Loucy (cell line): ENCODE results near the gene NBAS.

Source experiments
- H2AFZ ChIP-seq: fragments of 200-600 bp; sonication (generic); 2 replicates; pipeline ENCODE4 v1.6.0; 2016; ENCODE audit warnings: antibody characterized with exemption, mild to moderate bottlenecking, low read length, moderate library complexity
- H3F3A ChIP-seq: fragments of 200-600 bp; 2 replicates; pipeline ENCODE4 v1.6.0; 2016; ENCODE audit warnings: antibody characterized with exemption, low read depth, mild to moderate bottlenecking
- H3K27me3 ChIP-seq: fragments of 200-600 bp; sonication (generic); 2 replicates; pipeline ENCODE4 v1.6.1; 2014; ENCODE audit warnings: low read length, mild to moderate bottlenecking; ENCODE audit not compliant: insufficient read depth, poor library complexity, severe bottlenecking
- H3K36me3 ChIP-seq: fragments of 200-600 bp; sonication (generic); 2 replicates; pipeline ENCODE4 v1.6.1; 2016; ENCODE audit warnings: low read length; ENCODE audit not compliant: insufficient read depth
- H3K4me1 ChIP-seq: fragments of 200-600 bp; sonication (generic); 2 replicates; pipeline ENCODE4 v1.5.1; 2014; ENCODE audit warnings: low read length, mild to moderate bottlenecking; ENCODE audit not compliant: insufficient read depth, poor library complexity, severe bottlenecking
- H3K4me2 ChIP-seq: fragments of 200-600 bp; sonication (generic); 2 replicates; pipeline ENCODE4 v1.6.0; 2014; ENCODE audit warnings: antibody characterized with exemption, low read length, low read depth, mild to moderate bottlenecking; ENCODE audit not compliant: poor library complexity, severe bottlenecking
- H3K4me3 ChIP-seq: fragments of 200-600 bp; sonication (generic); 2 replicates; pipeline ENCODE4 v1.5.1; 2014; ENCODE audit warnings: low read length, mild to moderate bottlenecking, mixed read lengths; ENCODE audit not compliant: poor library complexity, severe bottlenecking
- H3K79me2 ChIP-seq: fragments of 200-600 bp; sonication (generic); 2 replicates; pipeline ENCODE4 v1.6.1; 2014; ENCODE audit warnings: low read length; ENCODE audit not compliant: insufficient read depth
- H3K9ac ChIP-seq: fragments of 200-600 bp; sonication (generic); 2 replicates; pipeline ENCODE4 v1.6.0; 2014; ENCODE audit warnings: mild to moderate bottlenecking, low read depth, low read length, moderate library complexity; ENCODE audit not compliant: poor library complexity, severe bottlenecking
- H3K9me2 ChIP-seq: fragments of 200-600 bp; sonication (generic); replicated peaks from 2 replicates; pipeline ENCODE4 v1.6.1; 2016; ENCODE audit warnings: low read depth, low read length, mixed read lengths
- H3K9me3 ChIP-seq: fragments of 200-600 bp; sonication (generic); 2 replicates; pipeline ENCODE4 v1.6.1; 2014; ENCODE audit warnings: mild to moderate bottlenecking, antibody characterized with exemption, low read length, low read depth; ENCODE audit not compliant: insufficient read depth
- H4K20me1 ChIP-seq: fragments of 200-600 bp; sonication (generic); 2 replicates; pipeline ENCODE4 v1.6.0; 2014; ENCODE audit warnings: antibody characterized with exemption, low read length, mild to moderate bottlenecking; ENCODE audit not compliant: insufficient read depth, poor library complexity, severe bottlenecking
- EZH2phosphoT487 ChIP-seq: fragments of 200-600 bp; IDR thresholded peaks from 2 replicates; pipeline ENCODE4 v1.6.1; 2018; ENCODE audit warnings: antibody characterized with exemption, mild to moderate bottlenecking, moderate library complexity, borderline replicate concordance
- TF ChIP-seq, protein P1 (sequence below): fragments of 200-600 bp; sonication (generic); conservative IDR thresholded peaks from 2 replicates; pipeline ENCODE4 v1.5.1; 2014; ENCODE audit warnings: mild to moderate bottlenecking, antibody characterized with exemption, low read length

The NBAS gene

DNA sequence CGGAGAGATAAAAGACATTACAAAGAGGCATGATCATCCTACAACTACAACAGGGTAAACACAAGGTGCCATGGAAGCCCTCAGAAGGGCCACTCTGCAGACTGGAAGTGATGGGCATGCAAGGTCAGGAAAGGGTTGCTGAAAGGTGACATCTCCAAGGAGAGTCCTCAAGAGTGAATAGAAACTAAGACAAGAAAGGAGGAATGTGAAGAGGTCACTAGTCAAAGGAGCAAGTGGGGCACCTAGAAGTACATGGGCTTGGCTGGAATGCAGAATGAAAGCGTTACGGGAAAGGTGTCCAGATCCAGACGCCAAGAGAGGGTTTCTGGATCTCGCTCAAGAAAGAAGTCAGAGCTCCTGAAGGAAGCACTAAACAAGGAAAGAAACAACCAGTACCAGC is 314.3 kb downstream of the NBAS start:
- no peak for TF ChIP-seq EZH2phosphoT487
- TF ChIP-seq, protein P1, sequence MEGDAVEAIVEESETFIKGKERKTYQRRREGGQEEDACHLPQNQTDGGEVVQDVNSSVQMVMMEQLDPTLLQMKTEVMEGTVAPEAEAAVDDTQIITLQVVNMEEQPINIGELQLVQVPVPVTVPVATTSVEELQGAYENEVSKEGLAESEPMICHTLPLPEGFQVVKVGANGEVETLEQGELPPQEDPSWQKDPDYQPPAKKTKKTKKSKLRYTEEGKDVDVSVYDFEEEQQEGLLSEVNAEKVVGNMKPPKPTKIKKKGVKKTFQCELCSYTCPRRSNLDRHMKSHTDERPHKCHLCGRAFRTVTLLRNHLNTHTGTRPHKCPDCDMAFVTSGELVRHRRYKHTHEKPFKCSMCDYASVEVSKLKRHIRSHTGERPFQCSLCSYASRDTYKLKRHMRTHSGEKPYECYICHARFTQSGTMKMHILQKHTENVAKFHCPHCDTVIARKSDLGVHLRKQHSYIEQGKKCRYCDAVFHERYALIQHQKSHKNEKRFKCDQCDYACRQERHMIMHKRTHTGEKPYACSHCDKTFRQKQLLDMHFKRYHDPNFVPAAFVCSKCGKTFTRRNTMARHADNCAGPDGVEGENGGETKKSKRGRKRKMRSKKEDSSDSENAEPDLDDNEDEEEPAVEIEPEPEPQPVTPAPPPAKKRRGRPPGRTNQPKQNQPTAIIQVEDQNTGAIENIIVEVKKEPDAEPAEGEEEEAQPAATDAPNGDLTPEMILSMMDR = no peak
- Histone ChIP-seq H3K4me2 (no peak overlapping the region), H2AFZ (no peak overlapping the region), H3K27me3 (no peaks in the 10 kb centered on the region), H3K4me3 (no peak overlapping the region), H3F3A (peaks cover 12% of the 10 kb centered on the region; the same call in 1 of the 2 replicates), H3K4me1 (peaks cover 27% of the 10 kb centered on the region), H3K9ac (no peak overlapping the region), H3K9me2 (no peaks in the 10 kb centered on the region), H3K79me2 (peaks cover 14% of the 10 kb centered on the region; the same call in 1 of the 2 replicates), H4K20me1 (peaks cover 9% of the 10 kb centered on the region), H3K36me3 (peaks cover 12% of the 10 kb centered on the region; the same call in 1 of the 2 replicates), H3K9me3 (no peaks in the 10 kb centered on the region)

DNA sequence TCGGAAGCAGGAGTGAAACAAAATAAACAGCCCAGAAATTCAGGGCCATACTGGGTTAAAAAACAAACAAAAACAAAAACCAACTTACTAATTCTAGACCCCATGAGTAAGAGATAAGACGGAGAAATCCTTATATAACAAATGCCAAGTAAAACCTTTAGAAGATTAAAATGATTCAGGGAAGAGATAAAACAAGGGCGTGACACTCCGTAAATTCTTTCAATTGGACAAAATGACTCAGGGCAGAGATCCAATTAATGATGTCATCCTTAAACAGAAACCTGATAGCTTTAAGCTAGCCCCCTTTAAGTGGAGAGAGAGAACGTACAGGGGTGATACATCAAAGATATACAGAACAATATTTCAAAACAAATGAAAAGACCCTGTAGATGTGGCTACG is 317.4 kb downstream of the NBAS start:
- H3F3A ChIP-seq = peaks cover 12% of the 10 kb centered on the region; the same call in 1 of the 2 replicates
- peaks cover 9% of the 10 kb centered on the region for H4K20me1 ChIP-seq
- H2AFZ ChIP-seq = no peak overlapping the region
- H3K9ac ChIP-seq = no peak overlapping the region
- peak overlapping the region; percentile 53 for H3K4me2 ChIP-seq
- H3K27me3 ChIP-seq = no peaks in the 10 kb centered on the region
- peaks cover 11% of the 10 kb centered on the region for H3K36me3 ChIP-seq
- H3K9me3 ChIP-seq = no peaks in the 10 kb centered on the region
- peaks cover 29% of the 10 kb centered on the region for H3K4me1 ChIP-seq
- peaks cover 19% of the 10 kb centered on the region; the same call in 1 of the 2 replicates for H3K79me2 ChIP-seq
- no peak overlapping the region for H3K4me3 ChIP-seq
- TF ChIP-seq, protein P1 = no peak
- TF ChIP-seq EZH2phosphoT487 = no peak
- H3K9me2 ChIP-seq = no peaks in the 10 kb centered on the region

DNA sequence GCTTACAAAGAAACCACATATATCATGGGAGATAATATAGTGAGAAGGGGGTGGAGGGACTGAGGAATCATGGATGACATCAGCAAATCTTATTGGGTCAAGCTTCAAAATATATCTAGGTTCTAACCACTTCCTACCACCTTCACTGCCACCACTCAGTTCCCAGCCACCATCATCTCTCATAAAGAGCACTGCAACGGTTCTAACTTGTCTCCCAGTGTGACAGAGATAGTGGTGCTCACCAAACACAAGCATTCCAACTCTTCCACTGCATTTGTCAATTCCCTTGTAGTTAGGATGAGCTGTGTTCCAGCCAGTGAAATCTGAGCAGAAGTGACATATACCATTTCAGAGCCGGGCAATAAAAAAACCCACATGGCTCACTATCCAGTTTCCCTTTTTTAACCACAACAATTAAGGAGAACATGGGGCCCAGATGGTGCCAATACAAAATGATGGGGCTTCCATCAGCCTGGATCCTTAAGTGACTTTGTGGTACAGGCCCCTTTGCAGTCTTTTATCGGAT is 318.1 kb downstream of the NBAS start:
- Histone ChIP-seq H3K9ac (no peak overlapping the region), H3K79me2 (peaks cover 15% of the 10 kb centered on the region; the same call in 1 of the 2 replicates), H4K20me1 (peaks cover 9% of the 10 kb centered on the region), H3K9me3 (no peaks in the 10 kb centered on the region), H3K4me2 (peak overlapping the region; percentile 53), H3K27me3 (no peaks in the 10 kb centered on the region), H3K36me3 (peaks cover 19% of the 10 kb centered on the region), H3K9me2 (no peaks in the 10 kb centered on the region), H3F3A (peaks cover 12% of the 10 kb centered on the region; the same call in 1 of the 2 replicates), H3K4me3 (peak overlapping the region; percentile 26), H2AFZ (no peak overlapping the region), H3K4me1 (peaks cover 29% of the 10 kb centered on the region)
- TF ChIP-seq, protein P1 = no peak
- no peak for TF ChIP-seq EZH2phosphoT487
